NCI-H128 (cell line): ENCODE measurements around the gene SCLT1.
"Not testable (repeated sequence)": the region's sequence is repeated elsewhere in the genome, so short reads cannot be mapped to it uniquely, and the experiment has no call there.

Experiments
- DNase-seq: peaks from one replicate; lab custom pipeline; 2025; ENCODE audit not compliant: unreplicated experiment; lab: John Stamatoyannopoulos, UW

Gene SCLT1

GRCh38 chr4:129077326-129077725, 16.0 kb downstream of the SCLT1 start:
- no peak for DNase-seq

- DNase-seq, result not testable (repeated sequence)
Measured at GRCh38 chr4:129069537-129069936, 23.8 kb downstream of the SCLT1 start.

- no peak for DNase-seq
Measured at GRCh38 chr4:129064717-129065116, 28.6 kb downstream of the SCLT1 start.

- no peak for DNase-seq
Measured at GRCh38 chr4:129063640-129064039, 29.7 kb downstream of the SCLT1 start.

- DNase-seq, result no peak
Measured at GRCh38 chr4:129062580-129062979, 30.8 kb downstream of the SCLT1 start.

- DNase-seq, result no peak
Measured at GRCh38 chr4:129059028-129059427, 34.3 kb downstream of the SCLT1 start.

GRCh38 chr4:129046055-129046959, 47.0 kb downstream of the SCLT1 start:
- DNase-seq, result no peak

GRCh38 chr4:129043523-129043922, 49.8 kb downstream of the SCLT1 start:
- DNase-seq, result no peak

GRCh38 chr4:129040471-129040870, 52.9 kb downstream of the SCLT1 start:
- no peak for DNase-seq

- no peak for DNase-seq
Measured at GRCh38 chr4:129037093-129037492, 56.2 kb downstream of the SCLT1 start.

- DNase-seq, result no peak
Measured at GRCh38 chr4:129014566-129015509, 78.5 kb downstream of the SCLT1 start.

GRCh38 chr4:129008096-129008495, 85.2 kb downstream of the SCLT1 start:
- DNase-seq, result no peak

GRCh38 chr4:128986908-128987307, 106.4 kb downstream of the SCLT1 start:
- DNase-seq, result no peak

- no peak for DNase-seq
Measured at GRCh38 chr4:128986019-128986418, 107.3 kb downstream of the SCLT1 start.

- DNase-seq, result no peak
Measured at GRCh38 chr4:128983771-128984485, 109.4 kb downstream of the SCLT1 start.

- no peak for DNase-seq
Measured at GRCh38 chr4:128981377-128981776, 112.0 kb downstream of the SCLT1 start.

- DNase-seq, result no peak
Measured at GRCh38 chr4:128980816-128981326, 112.5 kb downstream of the SCLT1 start.

- DNase-seq, result no peak
Measured at GRCh38 chr4:128979934-128980333, 113.4 kb downstream of the SCLT1 start.

GRCh38 chr4:128978985-128979384, 114.4 kb downstream of the SCLT1 start:
- DNase-seq, result no peak

GRCh38 chr4:128974136-128974581, 119.2 kb downstream of the SCLT1 start:
- DNase-seq, result no peak

- no peak for DNase-seq
Measured at GRCh38 chr4:128973384-128973783, 120.0 kb downstream of the SCLT1 start.
